HepG2 (cell line): ENCODE measurements around the gene HEATR5B. TPM values are rescaled to one million over a fixed set of nuclear protein-coding genes. Genes with fewer than 3 reads are reported as not detected.

Experiments
- ARHGAP35 ChIP-seq: sonication (generic); formaldehyde crosslinking; IDR thresholded peaks from 2 replicates; pipeline ENCODE4 v1.9.0; 2022; ENCODE audit warnings: mild to moderate bottlenecking, inconsistent platforms, moderate library complexity, missing genetic modification reagents, borderline replicate concordance
- DMAP1 ChIP-seq: IDR thresholded peaks from 2 replicates; pipeline ENCODE4 v1.6.1; 2016
- JARID2 ChIP-seq: sonication (generic); formaldehyde crosslinking; IDR thresholded peaks from 2 replicates; pipeline ENCODE4 v1.8.1; 2023; ENCODE audit warnings: missing genetic modification reagents, inconsistent platforms; ENCODE audit not compliant: insufficient replicate concordance
- JUND ChIP-seq: sonication (generic); formaldehyde crosslinking; IDR thresholded peaks from 2 replicates; pipeline ENCODE4 v1.8.0; 2022; ENCODE audit warnings: mild to moderate bottlenecking, missing genetic modification reagents
- NFIC ChIP-seq: IDR thresholded peaks from 2 replicates; pipeline ENCODE4 v1.6.1; 2012; ENCODE audit warnings: mild to moderate bottlenecking, low read length, inconsistent platforms
- NKX3-1 ChIP-seq: sonication (generic); formaldehyde crosslinking; IDR thresholded peaks from 2 replicates; pipeline ENCODE4 v1.5.0; 2020; ENCODE audit warnings: missing genetic modification reagents
- PLRG1 ChIP-seq: fragments of 450-650 bp; conservative IDR thresholded peaks from 2 replicates; pipeline ENCODE4 v1.6.1; 2016
- RBAK ChIP-seq: sonication (generic); formaldehyde crosslinking; IDR thresholded peaks from 2 replicates; pipeline ENCODE4 v1.5.1; 2020; ENCODE audit warnings: mild to moderate bottlenecking, missing genetic modification reagents
- RFX1 ChIP-seq: fragments of 450-650 bp; IDR thresholded peaks from 2 replicates; pipeline ENCODE4 v1.6.1; 2017
- SPEN ChIP-seq: sonication (generic); formaldehyde crosslinking; IDR thresholded peaks from 2 replicates; pipeline ENCODE4 v1.5.1; 2020; ENCODE audit warnings: low read depth, mild to moderate bottlenecking, missing genetic modification reagents
- ZBED4 ChIP-seq: sonication (generic); formaldehyde crosslinking; IDR thresholded peaks from 2 replicates; pipeline ENCODE4 v1.4.0; 2020; ENCODE audit warnings: missing genetic modification reagents, borderline replicate concordance
- ZNF572 ChIP-seq: sonication (generic); formaldehyde crosslinking; IDR thresholded peaks from 2 replicates; pipeline ENCODE4 v1.5.1; 2020; ENCODE audit warnings: mild to moderate bottlenecking, missing genetic modification reagents
- ZNF605 ChIP-seq: sonication (generic); formaldehyde crosslinking; IDR thresholded peaks from 2 replicates; pipeline ENCODE4 v1.8.0; 2022; ENCODE audit warnings: mild to moderate bottlenecking, missing genetic modification reagents
- ZNF678 ChIP-seq: sonication (generic); formaldehyde crosslinking; IDR thresholded peaks from 2 replicates; pipeline ENCODE4 v1.4.0; 2020; ENCODE audit warnings: mild to moderate bottlenecking, missing genetic modification reagents
- ZNF790 ChIP-seq: sonication (generic); formaldehyde crosslinking; IDR thresholded peaks from 2 replicates; pipeline ENCODE4 v1.8.0; 2022; ENCODE audit warnings: missing genetic modification reagents, mild to moderate bottlenecking, borderline replicate concordance
- polyA plus RNA-seq, 8 experiments: library from polyadenylated mRNA; depleted of rRNA in 3 of 8; stranded (reverse) in 7 of 8; unstranded in 1 of 8; fragments of >200 nt; fragmentation: Illumina TruSeq in 4 of 8; extraction: Trizol in 4 of 8; gene quantifications; 2 replicates each; pipeline versions ENCODE4 v1.2.1 to v1.2.3, GENCODE V29; 2011 to 2016; ENCODE audit warnings: low read depth in 4 of 8, missing spikeins in 1 of 8, mixed read lengths in 1 of 8; ENCODE audit not compliant: insufficient read depth in 1 of 8
- total RNA-seq, 5 experiments: library from RNA; depleted of rRNA; stranded (reverse); fragments of >200 nt; fragmentation: Illumina TruSeq; extraction: Trizol; gene quantifications; 2 replicates each; pipeline ENCODE4 v1.2.3, GENCODE V29; 2016; ENCODE audit warnings: low read depth in 1 of 5
- TF ChIP-seq, protein P1 (sequence below): sonication (generic); formaldehyde crosslinking; IDR thresholded peaks from 2 replicates; pipeline ENCODE4 v1.4.0; 2020; ENCODE audit warnings: missing genetic modification reagents
- TF ChIP-seq, protein P2 (sequence below): sonication (generic); formaldehyde crosslinking; IDR thresholded peaks from 2 replicates; pipeline ENCODE4 v1.4.0; 2020; ENCODE audit warnings: missing genetic modification reagents
- TF ChIP-seq, protein P3 (sequence below): sonication (generic); formaldehyde crosslinking; IDR thresholded peaks from 2 replicates; pipeline ENCODE4 v1.8.1; 2023; ENCODE audit warnings: missing genetic modification reagents, mild to moderate bottlenecking, borderline replicate concordance

Gene HEATR5B
- total and polyA plus RNA-seq, 2 of the 13 experiments (the other 11 are each of a cell fraction or from before 2014, with no cell fraction given) = 12.7 to 16.3 TPM

DNA sequence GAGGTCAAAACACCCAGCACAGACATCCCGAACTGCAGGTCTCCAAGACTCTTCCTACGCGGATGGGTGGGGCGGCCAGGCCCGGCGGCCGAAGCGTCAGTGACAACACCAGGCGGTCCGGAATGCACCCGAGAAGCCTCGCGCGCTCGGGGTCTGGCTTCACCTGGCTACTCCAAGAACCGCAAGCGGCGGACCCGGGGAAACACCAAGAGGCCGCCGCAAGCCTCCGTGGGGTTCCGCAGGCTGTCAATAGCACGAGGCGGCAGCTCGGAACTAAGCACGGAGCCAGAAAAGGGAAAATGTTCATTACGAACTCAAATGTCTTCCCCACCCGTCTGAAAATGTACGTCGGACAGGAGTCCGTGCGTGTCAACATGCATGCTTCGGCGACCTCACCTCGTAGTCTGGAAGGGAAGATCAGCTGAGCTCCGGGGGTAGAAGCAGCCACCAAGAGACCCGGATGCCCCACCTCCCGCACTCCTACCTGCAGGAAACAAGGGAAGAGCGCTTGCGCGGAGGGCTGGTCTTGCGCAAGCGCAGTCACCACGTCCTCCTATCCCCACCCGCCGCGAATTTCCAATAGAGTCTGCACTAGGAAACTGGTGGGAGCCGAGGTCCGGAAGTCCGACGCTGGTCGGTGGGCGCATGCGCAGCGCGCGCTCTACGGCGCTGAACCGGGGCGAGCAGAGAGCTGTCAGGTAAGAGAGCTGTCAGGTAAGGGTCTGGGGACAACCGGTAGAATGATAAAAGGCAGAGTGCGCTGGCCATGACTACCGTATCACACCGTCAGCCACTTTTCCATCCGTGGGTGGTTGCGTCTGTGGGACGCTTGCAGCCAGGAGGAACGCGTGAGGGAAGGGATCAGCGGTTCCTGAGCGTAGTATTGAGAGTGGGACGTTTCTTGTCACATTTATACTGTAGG is at the start of gene HEATR5B, which contains the start of gene GPATCH11 (continued):
- no peak for TF ChIP-seq ZBED4 (CRISPR knock-in tag)
- TF ChIP-seq RBAK (CRISPR knock-in tag) = no peak; the same call in 1 of the 2 replicates
- TF ChIP-seq ZNF678 = no peak
- TF ChIP-seq JUND (CRISPR knock-in tag) = no peak
- TF ChIP-seq, protein P1, sequence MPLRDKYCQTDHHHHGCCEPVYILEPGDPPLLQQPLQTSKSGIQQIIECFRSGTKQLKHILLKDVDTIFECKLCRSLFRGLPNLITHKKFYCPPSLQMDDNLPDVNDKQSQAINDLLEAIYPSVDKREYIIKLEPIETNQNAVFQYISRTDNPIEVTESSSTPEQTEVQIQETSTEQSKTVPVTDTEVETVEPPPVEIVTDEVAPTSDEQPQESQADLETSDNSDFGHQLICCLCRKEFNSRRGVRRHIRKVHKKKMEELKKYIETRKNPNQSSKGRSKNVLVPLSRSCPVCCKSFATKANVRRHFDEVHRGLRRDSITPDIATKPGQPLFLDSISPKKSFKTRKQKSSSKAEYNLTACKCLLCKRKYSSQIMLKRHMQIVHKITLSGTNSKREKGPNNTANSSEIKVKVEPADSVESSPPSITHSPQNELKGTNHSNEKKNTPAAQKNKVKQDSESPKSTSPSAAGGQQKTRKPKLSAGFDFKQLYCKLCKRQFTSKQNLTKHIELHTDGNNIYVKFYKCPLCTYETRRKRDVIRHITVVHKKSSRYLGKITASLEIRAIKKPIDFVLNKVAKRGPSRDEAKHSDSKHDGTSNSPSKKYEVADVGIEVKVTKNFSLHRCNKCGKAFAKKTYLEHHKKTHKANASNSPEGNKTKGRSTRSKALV (CRISPR knock-in tag) = peak; percentile 91
- peak; percentile 98 for TF ChIP-seq ZNF605 (CRISPR knock-in tag)
- no peak for TF ChIP-seq PLRG1
- TF ChIP-seq RFX1 = no peak
- TF ChIP-seq, protein P2, sequence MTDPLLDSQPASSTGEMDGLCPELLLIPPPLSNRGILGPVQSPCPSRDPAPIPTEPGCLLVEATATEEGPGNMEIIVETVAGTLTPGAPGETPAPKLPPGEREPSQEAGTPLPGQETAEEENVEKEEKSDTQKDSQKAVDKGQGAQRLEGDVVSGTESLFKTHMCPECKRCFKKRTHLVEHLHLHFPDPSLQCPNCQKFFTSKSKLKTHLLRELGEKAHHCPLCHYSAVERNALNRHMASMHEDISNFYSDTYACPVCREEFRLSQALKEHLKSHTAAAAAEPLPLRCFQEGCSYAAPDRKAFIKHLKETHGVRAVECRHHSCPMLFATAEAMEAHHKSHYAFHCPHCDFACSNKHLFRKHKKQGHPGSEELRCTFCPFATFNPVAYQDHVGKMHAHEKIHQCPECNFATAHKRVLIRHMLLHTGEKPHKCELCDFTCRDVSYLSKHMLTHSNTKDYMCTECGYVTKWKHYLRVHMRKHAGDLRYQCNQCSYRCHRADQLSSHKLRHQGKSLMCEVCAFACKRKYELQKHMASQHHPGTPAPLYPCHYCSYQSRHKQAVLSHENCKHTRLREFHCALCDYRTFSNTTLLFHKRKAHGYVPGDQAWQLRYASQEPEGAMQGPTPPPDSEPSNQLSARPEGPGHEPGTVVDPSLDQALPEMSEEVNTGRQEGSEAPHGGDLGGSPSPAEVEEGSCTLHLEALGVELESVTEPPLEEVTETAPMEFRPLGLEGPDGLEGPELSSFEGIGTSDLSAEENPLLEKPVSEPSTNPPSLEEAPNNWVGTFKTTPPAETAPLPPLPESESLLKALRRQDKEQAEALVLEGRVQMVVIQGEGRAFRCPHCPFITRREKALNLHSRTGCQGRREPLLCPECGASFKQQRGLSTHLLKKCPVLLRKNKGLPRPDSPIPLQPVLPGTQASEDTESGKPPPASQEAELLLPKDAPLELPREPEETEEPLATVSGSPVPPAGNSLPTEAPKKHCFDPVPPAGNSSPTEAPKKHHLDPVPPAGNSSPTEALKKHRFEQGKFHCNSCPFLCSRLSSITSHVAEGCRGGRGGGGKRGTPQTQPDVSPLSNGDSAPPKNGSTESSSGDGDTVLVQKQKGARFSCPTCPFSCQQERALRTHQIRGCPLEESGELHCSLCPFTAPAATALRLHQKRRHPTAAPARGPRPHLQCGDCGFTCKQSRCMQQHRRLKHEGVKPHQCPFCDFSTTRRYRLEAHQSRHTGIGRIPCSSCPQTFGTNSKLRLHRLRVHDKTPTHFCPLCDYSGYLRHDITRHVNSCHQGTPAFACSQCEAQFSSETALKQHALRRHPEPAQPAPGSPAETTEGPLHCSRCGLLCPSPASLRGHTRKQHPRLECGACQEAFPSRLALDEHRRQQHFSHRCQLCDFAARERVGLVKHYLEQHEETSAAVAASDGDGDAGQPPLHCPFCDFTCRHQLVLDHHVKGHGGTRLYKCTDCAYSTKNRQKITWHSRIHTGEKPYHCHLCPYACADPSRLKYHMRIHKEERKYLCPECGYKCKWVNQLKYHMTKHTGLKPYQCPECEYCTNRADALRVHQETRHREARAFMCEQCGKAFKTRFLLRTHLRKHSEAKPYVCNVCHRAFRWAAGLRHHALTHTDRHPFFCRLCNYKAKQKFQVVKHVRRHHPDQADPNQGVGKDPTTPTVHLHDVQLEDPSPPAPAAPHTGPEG (CRISPR knock-in tag) = peak; percentile 89
- TF ChIP-seq JARID2 = no peak
- no peak for TF ChIP-seq ZNF790 (CRISPR knock-in tag)
- peak; percentile 65 for TF ChIP-seq ARHGAP35 (CRISPR knock-in tag)
- TF ChIP-seq SPEN = peak; percentile 33
- no peak for TF ChIP-seq NFIC
- TF ChIP-seq, protein P3, sequence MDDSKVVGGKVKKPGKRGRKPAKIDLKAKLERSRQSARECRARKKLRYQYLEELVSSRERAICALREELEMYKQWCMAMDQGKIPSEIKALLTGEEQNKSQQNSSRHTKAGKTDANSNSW (CRISPR knock-in tag) = no peak
- peak; percentile 93; the same call in 1 of the 2 replicates for TF ChIP-seq ZNF572 (CRISPR knock-in tag)
- TF ChIP-seq NKX3-1 (CRISPR knock-in tag) = peak; percentile 93; the same call in 1 of the 2 replicates
- peak; percentile 89 for TF ChIP-seq DMAP1 (CRISPR knock-in tag)
